ENCODE measurements around the gene CCL22. TPM values are rescaled to one million over a fixed set of nuclear protein-coding genes. Genes with fewer than 3 reads are reported as not detected.

The CCL22 gene
- total and polyA plus RNA-seq, 2 experiments from 2014 or later: 0.19 TPM; not detected in 1

- TF ChIP-seq ZNF462 (CRISPR knock-in tag; IDR thresholded peaks at IDR 0.05): no peak
Measured at GRCh38 chr16:57333402-57333801, 25.2 kb upstream of the CCL22 start (continued).

- Histone ChIP-seq H3K4me2 (no peak overlapping the region), H2AFZ (no peak overlapping the region), H3K4me1 (ENCODE audit: insufficient read depth) (no peaks in the 10 kb centered on the region), H3K36me3 (ENCODE audit: insufficient read depth) (no peaks in the 10 kb centered on the region), H3K27me3 (ENCODE audit: insufficient read depth) (no peaks in the 10 kb centered on the region; the same call in 1 of the 2 replicates), H3K27ac (ENCODE audit: low read depth) (no peak overlapping the region), H3K79me2 (replicated peaks; ENCODE audit: insufficient read depth) (no peaks in the 10 kb centered on the region), H3K9me2 (ENCODE audit: insufficient read depth) (no peaks in the 10 kb centered on the region), H3K4me3 (no peak overlapping the region), H3F3A (replicated peaks; ENCODE audit: low read depth) (no peaks in the 10 kb centered on the region), H4K20me1 (replicated peaks; ENCODE audit: insufficient read depth) (no peaks in the 10 kb centered on the region)
- H3K27me3 Mint-ChIP-seq (ENCODE audit: insufficient read depth, low read depth, poor library complexity): no peaks in the 10 kb centered on the region
- peaks cover 3% of the 10 kb centered on the region; the same call in 1 of the 3 replicates for H3K9me3 Mint-ChIP-seq
- ATAC-seq (no peak), DNase-seq (ENCODE audit: low spot score) (no peak)
- H3K4me1 Mint-ChIP-seq: no peaks in the 10 kb centered on the region
- no peak overlapping the region for H3K27ac Mint-ChIP-seq
- no peaks in the 10 kb centered on the region for H3K36me3 Mint-ChIP-seq (ENCODE audit: low read depth)
- H3K4me3 Mint-ChIP-seq: no peak overlapping the region
- TF ChIP-seq POLR2AphosphoS5 (IDR thresholded peaks at IDR 0.05; ENCODE audit: low read depth) (no peak), EZH2phosphoT487 (IDR thresholded peaks at IDR 0.05; ENCODE audit: unreplicated experiment) (no peak), CTCF (conservative IDR thresholded peaks at IDR 0.05; ENCODE audit: low read depth in 2 of 2) (no peak), JUNB (IDR thresholded peaks at IDR 0.05; ENCODE audit: unreplicated experiment) (no peak), ZNF331 (CRISPR knock-in tag; IDR thresholded peaks at IDR 0.05; ENCODE audit: low read depth) (no peak), ZNF462 (CRISPR knock-in tag; IDR thresholded peaks at IDR 0.05) (no peak), ZNF114 (CRISPR knock-in tag; IDR thresholded peaks at IDR 0.05) (no peak), STAT1 (IDR thresholded peaks at IDR 0.05; ENCODE audit: unreplicated experiment) (no peak)
Measured at GRCh38 chr16:57335366-57335765, 23.2 kb upstream of the CCL22 start.

Data from GM23338 (cell line).